PC-9 (cell line): ENCODE measurements around the gene MST1.

ENCODE experiments used
- EZH2 ChIP-seq: fragments of 200-600 bp; sonication (generic); IDR thresholded peaks from 2 replicates; pipeline ENCODE4 v1.8.0; 2017; ENCODE audit warnings: antibody characterized with exemption, low read depth
- TF ChIP-seq, protein P1 (sequence below): fragments of 200-600 bp; sonication (generic); conservative IDR thresholded peaks from 2 replicates; pipeline ENCODE4 v1.6.1; 2017; ENCODE audit warnings: mixed run types, antibody characterized with exemption, mild to moderate bottlenecking, moderate library complexity

DNA sequence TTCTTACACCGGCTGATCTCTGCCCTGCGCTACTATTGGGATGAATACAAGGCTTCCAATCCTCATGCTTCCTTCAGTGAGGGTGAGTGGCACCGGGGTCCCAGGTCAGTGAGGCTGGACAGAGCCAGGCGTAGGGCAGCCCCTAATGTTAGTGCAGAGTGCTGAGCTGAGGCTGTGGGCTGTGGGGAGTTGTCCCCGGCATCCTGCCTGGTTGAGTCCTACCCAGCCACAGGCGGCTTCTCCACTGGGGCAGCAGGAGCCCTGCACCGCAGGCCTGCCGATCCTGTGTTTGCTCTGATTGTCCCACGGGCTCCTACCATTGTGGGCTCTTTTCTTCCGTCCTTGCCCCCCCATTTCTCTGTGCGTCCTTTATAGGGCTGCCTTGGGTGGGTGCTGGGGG, 13.4 kb upstream of the MST1 start:
- no peak for TF ChIP-seq EZH2
- TF ChIP-seq, protein P1, sequence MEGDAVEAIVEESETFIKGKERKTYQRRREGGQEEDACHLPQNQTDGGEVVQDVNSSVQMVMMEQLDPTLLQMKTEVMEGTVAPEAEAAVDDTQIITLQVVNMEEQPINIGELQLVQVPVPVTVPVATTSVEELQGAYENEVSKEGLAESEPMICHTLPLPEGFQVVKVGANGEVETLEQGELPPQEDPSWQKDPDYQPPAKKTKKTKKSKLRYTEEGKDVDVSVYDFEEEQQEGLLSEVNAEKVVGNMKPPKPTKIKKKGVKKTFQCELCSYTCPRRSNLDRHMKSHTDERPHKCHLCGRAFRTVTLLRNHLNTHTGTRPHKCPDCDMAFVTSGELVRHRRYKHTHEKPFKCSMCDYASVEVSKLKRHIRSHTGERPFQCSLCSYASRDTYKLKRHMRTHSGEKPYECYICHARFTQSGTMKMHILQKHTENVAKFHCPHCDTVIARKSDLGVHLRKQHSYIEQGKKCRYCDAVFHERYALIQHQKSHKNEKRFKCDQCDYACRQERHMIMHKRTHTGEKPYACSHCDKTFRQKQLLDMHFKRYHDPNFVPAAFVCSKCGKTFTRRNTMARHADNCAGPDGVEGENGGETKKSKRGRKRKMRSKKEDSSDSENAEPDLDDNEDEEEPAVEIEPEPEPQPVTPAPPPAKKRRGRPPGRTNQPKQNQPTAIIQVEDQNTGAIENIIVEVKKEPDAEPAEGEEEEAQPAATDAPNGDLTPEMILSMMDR = no peak
